Raji (cell line): Measurements from ENCODE around the gene PRSS38.

Experiments used
- POLR2A ChIP-seq: IDR thresholded peaks from 2 replicates; pipeline ENCODE4 v1.6.1; 2011; ENCODE audit warnings: low read depth, low read length, control low read depth; ENCODE audit not compliant: insufficient read depth

Gene PRSS38

DNA sequence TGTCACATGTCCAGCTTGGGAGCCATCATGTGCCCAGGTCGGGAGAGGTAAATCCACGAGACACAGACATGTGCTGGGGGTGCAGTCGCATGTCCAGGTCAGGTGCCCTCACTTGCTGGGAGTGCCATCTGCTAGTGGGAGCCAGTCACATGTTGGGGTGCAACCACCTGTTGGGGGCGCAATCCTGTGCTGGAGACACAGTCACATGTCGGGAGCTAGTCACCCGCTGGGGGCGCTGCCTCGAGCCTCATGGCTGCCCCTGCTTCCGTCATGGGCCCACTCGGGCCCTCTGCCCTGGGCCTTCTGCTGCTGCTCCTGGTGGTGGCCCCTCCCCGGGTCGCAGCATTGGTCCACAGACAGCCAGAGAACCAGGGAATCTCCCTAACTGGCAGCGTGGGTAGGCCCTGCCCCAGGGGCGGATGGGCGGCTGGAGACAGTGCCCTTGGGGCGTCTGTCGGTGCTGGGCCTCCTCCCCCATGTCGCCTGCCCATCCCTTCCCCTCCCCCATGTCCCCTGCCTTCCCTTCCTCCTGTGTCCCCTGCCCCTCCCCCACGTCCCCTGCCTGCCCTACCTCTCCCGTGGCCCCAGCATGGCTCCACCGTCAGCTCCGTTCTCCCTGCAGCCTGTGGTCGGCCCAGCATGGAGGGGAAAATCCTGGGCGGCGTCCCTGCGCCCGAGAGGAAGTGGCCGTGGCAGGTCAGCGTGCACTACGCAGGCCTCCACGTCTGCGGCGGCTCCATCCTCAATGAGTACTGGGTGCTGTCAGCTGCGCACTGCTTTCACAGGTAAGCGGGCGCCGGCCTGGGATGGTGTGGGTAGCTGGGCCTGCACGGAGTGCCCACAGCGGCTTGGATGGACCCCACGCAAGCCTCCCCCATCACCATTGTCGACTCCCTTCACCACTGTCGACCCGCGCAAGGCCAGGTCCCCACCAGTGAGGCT is at the start of gene PRSS38:
PRSS38 (plus strand) TSS at position 208 of the 942 bp plus-strand sequence; CDS start at position 250, 42 bp downstream.
- no peak for TF ChIP-seq POLR2A

DNA sequence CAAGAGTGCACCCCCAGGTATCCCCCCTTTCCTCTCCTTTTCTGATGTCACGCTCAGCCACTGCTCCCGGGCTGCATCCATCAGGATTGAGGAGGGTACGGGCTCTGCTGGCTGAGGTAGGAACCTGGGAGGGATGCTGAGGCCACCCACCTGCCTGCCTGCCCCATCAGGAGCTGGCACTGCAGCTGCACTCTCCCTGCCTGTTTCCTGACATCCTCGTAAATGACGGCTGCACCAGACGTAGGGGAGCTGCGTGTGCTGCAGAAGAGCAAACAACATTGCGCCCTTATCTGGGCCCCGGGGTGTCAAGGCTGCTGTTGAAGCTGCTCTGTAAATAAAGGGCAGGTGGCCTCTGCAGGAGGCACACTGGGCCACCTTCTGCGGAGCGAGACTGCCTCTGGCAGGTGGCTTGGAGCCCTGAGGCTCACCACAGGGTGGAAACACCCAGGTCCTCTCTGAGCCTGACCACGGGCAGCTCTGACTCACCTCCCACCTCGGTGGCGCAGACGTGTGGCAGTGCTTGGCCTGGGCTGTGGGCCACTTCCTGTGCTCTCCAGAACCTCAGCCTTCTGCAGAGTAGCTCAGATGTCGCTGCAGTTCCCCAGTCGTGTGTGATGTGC is 49.4 kb upstream of the PRSS38 start:
- no peak for TF ChIP-seq POLR2A

DNA sequence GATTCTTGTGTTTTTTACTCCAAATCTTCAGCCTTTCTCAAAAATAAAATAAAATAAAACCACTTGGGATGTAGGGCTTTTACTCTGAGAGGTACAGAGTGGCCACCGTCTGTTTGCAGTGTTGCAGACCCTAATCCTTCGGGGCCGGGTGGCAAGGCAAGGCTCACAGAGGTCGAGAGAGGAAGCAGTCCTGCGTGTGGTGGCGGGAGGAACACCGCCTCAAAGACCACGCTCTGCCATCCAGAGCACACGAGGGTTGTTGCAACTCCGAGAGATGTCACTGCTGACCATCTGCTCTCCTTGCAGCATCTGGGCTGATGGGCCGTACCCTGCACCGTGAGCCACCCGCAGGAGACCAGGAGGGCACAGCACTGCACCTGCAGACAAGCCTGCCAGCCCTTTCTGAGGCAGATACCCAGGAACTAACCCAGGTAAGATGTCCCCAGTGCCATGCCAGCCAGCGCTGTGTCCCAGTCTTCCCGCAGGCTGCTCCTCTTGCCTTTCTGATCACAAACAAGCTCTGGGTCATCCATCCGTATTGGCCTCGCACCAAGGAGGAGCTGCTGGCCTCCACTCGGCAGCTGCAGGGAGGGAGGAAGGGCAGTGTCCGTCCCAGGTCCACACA is 48.7 kb upstream of the PRSS38 start:
- TF ChIP-seq POLR2A = no peak

DNA sequence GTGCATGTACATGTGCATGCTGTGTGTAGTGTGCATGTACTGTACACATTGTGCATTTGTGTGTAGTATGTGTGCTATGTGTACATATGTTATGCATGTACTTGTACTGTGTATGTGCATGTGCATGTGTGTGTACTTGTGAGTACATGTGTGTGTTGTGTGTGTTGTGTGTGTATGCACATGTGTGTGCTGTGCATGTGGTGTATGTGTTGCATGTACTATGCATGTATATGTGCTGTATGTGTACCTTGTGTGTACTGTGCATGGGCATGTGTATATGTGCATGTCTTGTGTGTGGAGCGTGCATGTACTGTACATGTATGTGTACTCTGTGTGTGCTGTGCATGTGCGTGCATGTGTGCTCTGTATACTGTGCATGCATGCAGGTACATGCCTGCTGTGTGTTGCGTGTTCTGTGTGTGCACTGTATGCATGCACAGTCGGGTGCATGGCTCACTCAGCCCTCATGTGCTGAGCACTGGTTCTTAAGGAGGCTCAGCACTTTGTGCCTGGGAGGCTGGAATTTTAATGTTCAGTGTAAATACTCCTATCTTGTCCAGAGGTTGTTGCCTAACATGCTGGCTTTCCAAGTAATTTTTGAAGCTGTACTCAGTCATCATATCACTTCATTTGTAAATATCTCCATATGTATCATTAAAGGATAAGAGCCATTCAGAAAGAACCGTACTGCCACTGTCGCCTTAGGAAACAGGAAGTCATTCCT is 47.9 kb upstream of the PRSS38 start:
- no peak for TF ChIP-seq POLR2A

DNA sequence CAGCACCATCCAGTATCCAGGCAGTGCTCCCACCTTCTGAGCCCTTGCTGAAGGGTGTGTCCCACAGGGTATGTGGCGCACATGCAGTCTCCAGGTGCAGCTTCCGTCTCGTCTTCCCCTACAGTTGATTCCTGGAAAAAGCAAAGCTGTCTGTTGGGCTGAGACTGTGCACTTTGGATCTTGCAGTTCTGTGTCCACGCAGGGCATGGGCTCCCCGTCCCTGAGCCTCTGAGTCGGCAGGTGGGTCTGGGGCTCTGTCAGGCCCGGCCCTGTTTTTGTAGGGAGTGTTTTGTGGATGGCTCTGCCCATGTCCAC is 47.4 kb upstream of the PRSS38 start:
- TF ChIP-seq POLR2A = no peak

DNA sequence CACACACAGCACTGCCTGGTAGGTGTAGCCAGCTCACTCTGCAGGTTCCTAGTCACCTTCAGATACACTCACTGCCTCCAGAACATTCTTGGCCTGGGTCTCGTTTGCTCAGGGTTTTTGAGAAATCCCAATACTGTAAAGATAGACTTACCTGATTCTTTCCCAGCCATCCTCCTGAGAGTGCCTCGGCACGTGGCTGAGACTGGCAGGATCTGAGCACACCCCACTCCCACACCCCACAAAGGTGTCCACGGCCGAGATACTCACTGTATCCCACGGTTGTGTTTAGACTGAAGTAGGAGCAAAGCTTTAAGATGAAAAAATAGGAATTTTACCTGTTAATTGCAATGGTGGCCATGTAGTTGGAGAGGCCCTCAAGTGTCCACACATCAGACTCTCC is 46.8 kb upstream of the PRSS38 start:
- TF ChIP-seq POLR2A = no peak

DNA sequence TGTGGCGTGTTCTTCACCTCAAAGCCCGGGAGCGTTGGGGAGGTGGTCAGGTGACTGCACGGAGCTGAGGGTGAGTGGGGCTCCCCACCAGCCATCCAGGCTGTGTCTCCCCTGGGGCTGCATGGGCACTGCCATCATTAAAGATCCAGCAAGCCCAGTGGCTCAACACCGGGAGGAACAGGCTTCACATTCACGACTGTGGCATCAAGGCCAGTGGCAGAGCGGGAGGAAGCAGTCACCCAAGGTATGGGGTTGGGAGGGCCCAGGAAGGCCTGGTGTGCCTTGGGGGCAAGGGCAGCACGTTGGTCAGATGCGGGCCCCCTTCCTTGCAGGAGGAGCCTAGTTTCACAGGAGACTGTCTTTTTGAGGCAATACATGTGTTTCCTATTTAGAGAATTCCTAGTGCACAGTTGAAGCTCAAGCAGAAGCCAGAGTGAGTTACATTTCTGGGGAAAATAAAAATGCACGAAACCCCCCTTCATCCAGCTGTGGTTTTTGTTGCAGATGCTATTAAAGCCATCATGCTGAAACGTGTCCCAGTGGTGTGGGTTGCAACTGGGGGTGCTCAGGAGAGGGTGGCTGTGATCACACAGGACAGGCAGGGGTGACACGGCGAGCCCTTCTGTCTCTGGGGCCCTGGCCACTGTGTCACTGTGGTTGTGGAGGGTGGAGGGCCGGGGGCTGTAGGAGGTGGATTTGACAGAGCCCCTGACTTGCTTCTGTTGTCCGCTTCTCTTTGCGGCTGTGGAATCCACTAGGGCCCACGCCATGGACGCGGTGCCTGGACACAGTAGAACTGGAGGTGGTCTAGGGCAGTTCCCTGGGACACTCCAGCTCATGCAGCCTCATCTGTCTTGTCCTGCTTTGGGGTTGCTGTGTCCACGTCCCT is 46.2 kb upstream of the PRSS38 start:
- TF ChIP-seq POLR2A = no peak

DNA sequence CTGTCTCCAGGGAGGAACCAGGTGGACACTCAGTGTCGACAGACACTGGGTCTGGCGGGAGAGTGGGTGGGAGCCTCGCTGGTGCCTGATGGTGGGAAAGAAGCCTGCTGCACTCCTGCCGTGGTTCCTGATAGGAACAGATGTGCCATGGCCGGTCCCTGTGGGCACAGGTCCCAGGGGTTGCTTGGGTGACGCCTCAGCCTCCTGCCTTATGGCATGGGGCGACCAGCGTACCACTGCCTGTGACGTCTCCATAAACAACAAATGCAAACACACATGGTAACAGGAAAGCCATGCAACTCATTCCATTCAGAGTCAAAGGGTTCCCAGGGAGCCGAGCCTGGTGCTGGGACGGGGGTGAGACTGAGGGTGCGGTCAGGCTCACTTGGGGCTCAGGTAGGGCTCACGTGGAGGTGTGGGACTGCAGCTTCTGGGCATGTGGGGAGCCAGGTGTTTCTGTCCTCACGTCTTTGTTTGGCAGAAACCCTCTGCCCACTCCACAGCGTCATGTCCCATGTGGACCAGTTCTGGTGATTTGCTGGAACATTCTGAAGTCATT is 45.5 kb upstream of the PRSS38 start:
- no peak for TF ChIP-seq POLR2A

DNA sequence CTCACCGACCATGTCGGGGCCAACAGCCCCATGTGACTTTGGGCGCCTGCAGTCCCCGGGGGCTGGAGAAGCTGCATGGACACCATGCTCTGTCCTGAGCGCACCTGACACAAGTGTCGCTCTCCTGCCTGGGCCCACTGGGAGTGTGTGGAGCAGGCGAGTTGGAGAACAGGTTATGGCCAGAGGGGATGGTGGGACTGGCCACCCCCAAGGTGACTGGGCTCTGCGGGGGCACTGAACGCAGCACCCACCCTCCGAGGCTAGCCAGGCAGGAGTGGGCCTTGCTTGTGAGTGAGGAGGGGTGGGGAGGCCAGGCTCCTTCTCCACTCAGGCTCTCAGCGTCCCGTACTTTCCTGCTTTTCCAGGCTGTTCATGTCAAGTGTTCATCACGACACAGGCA is 44.7 kb upstream of the PRSS38 start:
- no peak for TF ChIP-seq POLR2A

DNA sequence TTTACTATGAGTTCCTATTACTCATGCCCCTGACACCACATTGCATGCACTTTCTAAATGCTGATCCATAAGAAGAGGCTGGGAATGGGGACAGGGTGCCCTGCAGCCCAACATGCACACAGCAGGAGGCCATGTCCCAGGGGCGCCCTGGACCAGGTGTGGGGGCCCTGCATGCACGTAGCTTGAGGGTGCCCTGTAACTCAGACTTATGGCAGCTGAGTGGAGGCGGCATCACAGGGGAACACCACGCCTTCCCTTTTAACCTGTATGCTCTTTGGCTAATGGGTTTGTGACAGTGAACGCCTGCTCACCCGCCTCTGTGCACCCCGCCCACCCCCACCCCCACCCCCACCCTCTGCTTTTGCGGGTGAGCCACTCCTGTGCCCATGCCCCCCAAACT is 44.1 kb upstream of the PRSS38 start:
- no peak for TF ChIP-seq POLR2A

DNA sequence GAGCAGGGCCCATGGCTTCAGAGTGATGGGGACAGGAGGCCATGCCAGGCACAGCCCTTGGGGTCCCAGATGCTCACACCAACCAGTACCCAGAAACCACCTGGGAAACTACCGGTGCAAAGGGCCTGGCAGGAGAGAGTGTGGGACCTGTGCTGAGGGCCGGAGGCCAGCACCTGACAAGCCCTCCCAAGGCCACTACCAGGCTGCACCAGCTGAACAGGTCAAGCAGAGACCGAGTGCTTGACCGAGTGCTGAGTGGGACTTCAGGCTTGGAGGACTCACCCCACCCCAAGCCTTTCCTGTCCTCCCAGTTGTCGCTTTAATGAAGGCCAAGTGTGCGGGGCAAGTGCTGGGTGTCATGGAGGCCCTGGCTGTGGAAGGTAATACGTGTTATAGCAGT is 43.7 kb upstream of the PRSS38 start:
- TF ChIP-seq POLR2A = no peak

DNA sequence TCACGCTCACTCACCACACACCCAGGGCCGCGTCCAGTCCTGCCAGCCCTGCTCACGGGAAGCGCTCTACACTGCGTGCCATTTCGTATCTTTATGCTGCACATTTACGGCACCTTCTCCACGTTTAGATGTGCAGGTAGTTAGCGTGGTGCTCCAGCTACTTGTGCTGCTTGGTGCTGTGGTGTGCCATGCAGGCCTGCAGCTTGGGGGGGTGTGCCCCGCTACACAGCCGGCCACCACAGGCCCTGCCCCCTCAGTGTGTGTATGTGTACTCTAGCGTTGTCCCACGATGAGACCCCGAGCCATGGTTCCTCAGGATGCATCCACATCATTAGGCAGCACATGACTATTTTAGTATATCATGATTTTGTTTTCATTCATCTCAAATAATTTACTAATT is 41.9 kb upstream of the PRSS38 start:
- TF ChIP-seq POLR2A = no peak

DNA sequence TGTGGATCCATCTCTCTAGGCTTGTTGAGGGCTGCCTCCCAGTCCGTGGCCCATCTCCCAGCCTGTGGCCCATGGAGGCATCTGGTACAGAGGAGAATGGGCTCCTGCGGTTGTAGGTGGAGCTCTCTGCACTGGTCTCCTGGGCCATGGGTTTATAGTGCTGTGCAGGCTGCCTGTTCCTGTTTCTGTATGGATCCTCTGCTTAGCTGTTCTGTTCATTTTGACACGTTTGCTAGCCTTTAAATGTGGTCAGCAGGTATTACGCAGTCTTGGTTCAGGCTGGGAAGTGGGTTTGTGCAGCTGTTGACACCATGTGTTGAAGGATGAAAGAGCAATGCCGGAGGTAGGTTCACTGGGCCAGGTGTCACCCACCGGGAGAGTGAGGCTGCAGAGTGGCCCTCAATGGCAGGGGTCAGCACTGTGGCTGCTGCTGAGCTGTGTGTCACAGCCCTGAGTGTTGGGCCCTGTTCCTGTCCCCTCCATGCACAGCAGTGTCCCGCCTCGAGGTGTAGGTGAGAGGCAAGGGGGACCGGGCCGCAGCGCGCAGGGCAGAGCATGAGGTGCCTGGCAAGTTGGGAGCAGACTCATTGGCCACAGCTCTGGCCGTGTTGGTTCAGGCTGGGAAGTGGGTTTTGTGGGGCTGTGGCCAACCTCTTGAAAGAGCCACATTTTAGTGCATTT is 41.3 kb upstream of the PRSS38 start:
- no peak for TF ChIP-seq POLR2A
